Measurements from ENCODE around the gene CPNE5. TPM values are rescaled to one million over a fixed set of nuclear protein-coding genes. Genes with fewer than 3 reads are reported as not detected.

The CPNE5 gene
- total RNA-seq, 1 donor from 2014 or later, result 24.9 TPM

DNA sequence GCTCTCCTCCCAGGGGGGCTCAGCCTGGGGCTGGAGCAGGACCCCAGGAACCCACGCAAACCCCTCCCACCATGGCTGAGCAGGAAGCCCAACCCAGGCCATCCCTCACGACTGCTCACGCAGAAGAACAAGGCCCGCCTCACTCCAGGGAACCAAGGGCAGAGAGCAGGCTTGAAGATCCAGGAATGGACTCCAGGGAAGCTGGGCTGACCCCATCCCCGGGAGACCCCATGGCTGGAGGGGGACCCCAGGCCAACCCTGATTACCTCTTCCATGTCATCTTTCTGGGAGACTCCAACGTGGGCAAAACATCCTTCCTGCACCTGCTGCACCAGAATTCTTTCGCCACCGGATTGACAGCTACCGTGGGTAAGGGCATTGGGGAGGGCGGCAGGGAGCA is 116.9 kb downstream of the CPNE5 start:
- H3K4me1 Mint-ChIP-seq (ENCODE audit: unreplicated experiment), result peaks cover 5% of the 10 kb centered on the region
- no peak overlapping the region for H3K27ac Mint-ChIP-seq (ENCODE audit: unreplicated experiment)
- H3K36me3 Mint-ChIP-seq (ENCODE audit: low read depth, unreplicated experiment), result no peaks in the 10 kb centered on the region
- no peak overlapping the region for H3K4me3 Mint-ChIP-seq (ENCODE audit: unreplicated experiment)
- no peak for TF ChIP-seq CTCF (IDR thresholded peaks at IDR 0.05; ENCODE audit: unreplicated experiment)
- peaks cover 5% of the 10 kb centered on the region for H3K27me3 Mint-ChIP-seq (ENCODE audit: unreplicated experiment)
- no peak for DNase-seq (ENCODE audit: low spot score)
- H3K9me3 Mint-ChIP-seq (ENCODE audit: unreplicated experiment), result no peaks in the 10 kb centered on the region

DNA sequence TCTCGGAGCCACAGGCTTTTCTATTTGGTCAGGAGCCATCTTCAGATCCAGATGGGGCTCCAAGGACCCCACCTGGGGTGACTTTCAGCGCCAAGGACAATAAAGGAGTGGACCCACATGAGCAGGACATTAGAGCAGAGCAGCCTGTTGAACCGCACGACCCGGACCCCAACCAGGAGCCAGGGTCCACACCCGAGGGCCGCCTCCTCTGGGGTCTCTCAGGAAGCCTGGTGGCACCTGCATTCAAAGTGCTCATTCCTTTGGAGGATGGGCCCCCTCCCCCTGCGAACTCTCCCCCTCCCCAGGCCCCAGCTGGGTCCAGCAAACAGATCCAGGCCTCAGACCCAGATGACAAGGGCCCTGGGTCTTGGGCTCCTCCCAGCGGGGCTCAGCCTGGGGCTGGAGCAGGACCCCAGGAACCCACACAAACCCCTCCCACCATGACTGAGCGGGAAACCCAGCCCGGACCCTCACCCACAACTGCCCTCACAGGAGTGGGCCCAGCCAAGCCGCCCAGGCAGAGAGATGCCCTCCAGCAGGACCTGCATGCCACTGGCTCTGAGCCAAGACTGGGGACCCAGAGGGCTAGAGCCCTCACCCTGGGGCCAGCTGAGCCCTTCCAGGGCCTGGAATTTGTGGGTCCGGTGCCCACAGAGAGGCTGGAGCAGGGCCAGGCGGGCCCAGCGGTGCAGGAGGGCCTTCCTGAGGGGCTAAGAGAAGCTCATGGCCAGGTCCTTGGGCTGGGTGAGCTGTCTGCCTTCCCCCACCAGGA is 117.7 kb downstream of the CPNE5 start:
- H3K9me3 Mint-ChIP-seq (ENCODE audit: unreplicated experiment), result no peaks in the 10 kb centered on the region
- no peak overlapping the region for H3K4me3 Mint-ChIP-seq (ENCODE audit: unreplicated experiment)
- DNase-seq (ENCODE audit: low spot score), result no peak
- no peak overlapping the region for H3K27ac Mint-ChIP-seq (ENCODE audit: unreplicated experiment)
- no peak for TF ChIP-seq CTCF (IDR thresholded peaks at IDR 0.05; ENCODE audit: unreplicated experiment)
- H3K27me3 Mint-ChIP-seq (ENCODE audit: unreplicated experiment), result peaks cover 5% of the 10 kb centered on the region
- H3K4me1 Mint-ChIP-seq (ENCODE audit: unreplicated experiment), result no peaks in the 10 kb centered on the region
- no peaks in the 10 kb centered on the region for H3K36me3 Mint-ChIP-seq (ENCODE audit: low read depth, unreplicated experiment)

DNA sequence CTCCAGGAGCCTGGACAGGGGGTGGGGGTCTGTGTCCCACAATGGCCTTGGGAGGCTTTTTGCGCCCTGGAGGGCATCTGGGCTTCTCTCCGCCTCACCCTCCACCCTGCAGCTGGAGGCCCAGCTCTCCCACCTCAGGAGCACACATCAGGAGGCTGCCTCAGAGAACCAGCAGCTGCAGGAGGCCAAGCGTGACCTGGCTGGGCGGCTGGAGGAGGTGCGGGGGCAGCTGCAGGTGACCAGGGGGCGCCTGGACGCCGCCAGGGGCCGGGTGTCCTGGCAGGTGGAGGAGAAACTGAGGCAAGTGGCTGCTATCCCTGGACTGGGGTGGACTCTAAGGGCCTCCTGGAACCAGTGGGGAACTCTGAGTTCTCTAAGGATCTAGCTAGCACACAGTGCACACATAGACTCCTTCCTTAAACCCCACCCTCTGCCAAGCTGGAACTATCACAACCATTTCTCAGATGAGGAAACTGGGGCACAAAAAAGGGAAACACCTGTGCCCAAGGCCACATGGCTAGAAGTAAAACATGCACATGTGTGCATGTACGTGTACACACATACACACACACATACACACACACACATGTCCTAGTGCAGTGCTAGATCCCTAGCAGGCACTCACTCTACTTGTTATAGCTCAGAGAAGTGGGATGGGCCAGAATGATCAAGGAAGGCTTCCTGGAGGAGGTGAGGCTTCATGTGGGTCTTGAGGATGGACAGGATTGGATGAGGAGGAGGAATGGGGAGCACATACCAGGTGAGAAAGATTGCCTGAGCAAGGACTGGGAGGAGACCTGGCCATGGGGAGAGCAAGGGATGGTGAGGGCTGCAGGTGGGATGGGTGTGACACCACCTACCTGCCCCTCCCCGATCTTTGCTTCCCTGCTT is 118.7 kb downstream of the CPNE5 start:
- Mint-ChIP-seq H3K27me3 (ENCODE audit: unreplicated experiment) (peaks cover 5% of the 10 kb centered on the region), H3K27ac (ENCODE audit: unreplicated experiment) (no peak overlapping the region), H3K36me3 (ENCODE audit: low read depth, unreplicated experiment) (no peaks in the 10 kb centered on the region), H3K4me3 (ENCODE audit: unreplicated experiment) (no peak overlapping the region), H3K4me1 (ENCODE audit: unreplicated experiment) (no peaks in the 10 kb centered on the region), H3K9me3 (ENCODE audit: unreplicated experiment) (no peaks in the 10 kb centered on the region)
- no peak for TF ChIP-seq CTCF (IDR thresholded peaks at IDR 0.05; ENCODE audit: unreplicated experiment)
- no peak for DNase-seq (ENCODE audit: low spot score)

- TF ChIP-seq CTCF (IDR thresholded peaks at IDR 0.05; ENCODE audit: unreplicated experiment), result no peak
- no peaks in the 10 kb centered on the region for H3K4me1 Mint-ChIP-seq (ENCODE audit: unreplicated experiment)
- DNase-seq (ENCODE audit: low spot score), result no peak
- no peak overlapping the region for H3K27ac Mint-ChIP-seq (ENCODE audit: unreplicated experiment)
- no peaks in the 10 kb centered on the region for H3K9me3 Mint-ChIP-seq (ENCODE audit: unreplicated experiment)
- H3K27me3 Mint-ChIP-seq (ENCODE audit: unreplicated experiment), result peaks cover 5% of the 10 kb centered on the region
- no peak overlapping the region for H3K4me3 Mint-ChIP-seq (ENCODE audit: unreplicated experiment)
- no peaks in the 10 kb centered on the region for H3K36me3 Mint-ChIP-seq (ENCODE audit: low read depth, unreplicated experiment)
Observed at GRCh38 chr6:36719126-36719525, 120.1 kb downstream of the CPNE5 start.

GRCh38 chr6:36718560-36718959 is 120.7 kb downstream of the CPNE5 start:
- Mint-ChIP-seq H3K27ac (ENCODE audit: unreplicated experiment) (no peak overlapping the region), H3K27me3 (ENCODE audit: unreplicated experiment) (peaks cover 5% of the 10 kb centered on the region), H3K36me3 (ENCODE audit: low read depth, unreplicated experiment) (no peaks in the 10 kb centered on the region), H3K9me3 (ENCODE audit: unreplicated experiment) (no peaks in the 10 kb centered on the region), H3K4me3 (ENCODE audit: unreplicated experiment) (no peak overlapping the region), H3K4me1 (ENCODE audit: unreplicated experiment) (no peaks in the 10 kb centered on the region)
- DNase-seq (ENCODE audit: low spot score), result no peak
- TF ChIP-seq CTCF (IDR thresholded peaks at IDR 0.05; ENCODE audit: unreplicated experiment), result no peak
